Nephron (organoid): ENCODE measurements around the gene HNRNPLL.

Source experiments
- H3K27ac Mint-ChIP-seq, 3 experiments: 2 replicates each; pipeline ENCODE4 v1.8.0; 2020; ENCODE audit warnings: mixed read lengths in 3 of 3, mild to moderate bottlenecking in 2 of 3, moderate library complexity in 1 of 3
- H3K27me3 Mint-ChIP-seq: 2 replicates; pipeline ENCODE4 v1.8.0; 2021; ENCODE audit warnings: low read depth, mild to moderate bottlenecking, moderate library complexity, mixed read lengths
- H3K36me3 Mint-ChIP-seq: 2 replicates; pipeline ENCODE4 v1.8.0; 2020; ENCODE audit warnings: low read depth, mixed read lengths
- H3K4me1 Mint-ChIP-seq: 2 replicates; pipeline ENCODE4 v1.8.0; 2020; ENCODE audit warnings: mixed read lengths
- H3K4me3 Mint-ChIP-seq, 3 experiments: 2 replicates each; pipeline ENCODE4 v1.8.0; 2020; ENCODE audit warnings: mild to moderate bottlenecking in 3 of 3, mixed read lengths in 3 of 3, moderate library complexity in 2 of 3
- H3K9me3 Mint-ChIP-seq: 2 replicates; pipeline ENCODE4 v1.8.0; 2020; ENCODE audit warnings: mixed read lengths
- CTCF ChIP-seq, 3 experiments: fragments of 200-600 bp; sonication (generic); IDR thresholded peaks; one replicate each; pipeline ENCODE4 v1.5.0; 2021; ENCODE audit warnings: antibody characterized with exemption in 3 of 3; ENCODE audit not compliant: unreplicated experiment in 3 of 3

The HNRNPLL gene

GRCh38 chr2:38599706-38600105 lies 3.0 kb downstream of the HNRNPLL start:
- Mint-ChIP-seq H3K4me1 (peaks cover 52% of the 10 kb centered on the region), H3K9me3 (no peaks in the 10 kb centered on the region), H3K4me3 (peak overlapping the region; percentile 91 to 100 (median 92)), H3K27ac (peak overlapping the region; percentile 79 to 100 (median 99)), H3K36me3 (peaks cover 10% of the 10 kb centered on the region), H3K27me3 (no peaks in the 10 kb centered on the region)
- TF ChIP-seq CTCF (IDR thresholded peaks at IDR 0.05; ENCODE audit: unreplicated experiment in 3 of 3), result no peak

GRCh38 chr2:38598991-38599295 lies 3.8 kb downstream of the HNRNPLL start:
- Mint-ChIP-seq H3K36me3 (peaks cover 10% of the 10 kb centered on the region), H3K27ac (peak overlapping the region; percentile 79 to 100 (median 99)), H3K27me3 (no peaks in the 10 kb centered on the region), H3K9me3 (no peaks in the 10 kb centered on the region), H3K4me1 (peaks cover 50% of the 10 kb centered on the region), H3K4me3 (peak overlapping the region; percentile 91 to 100 (median 92))
- TF ChIP-seq CTCF (IDR thresholded peaks at IDR 0.05; ENCODE audit: unreplicated experiment in 3 of 3), result no peak

- Mint-ChIP-seq H3K27me3 (no peaks in the 10 kb centered on the region), H3K4me3 (peak overlapping the region; percentile 91 to 100 (median 92)), H3K4me1 (peaks cover 49% of the 10 kb centered on the region), H3K36me3 (peaks cover 11% of the 10 kb centered on the region), H3K27ac (peak overlapping the region; percentile 79 to 100 (median 99)), H3K9me3 (no peaks in the 10 kb centered on the region)
- TF ChIP-seq CTCF (IDR thresholded peaks at IDR 0.05; ENCODE audit: unreplicated experiment in 3 of 3), result no peak
These were observed 4.3 kb downstream of the HNRNPLL start for GRCh38 chr2:38598200-38598990.

- no peak for TF ChIP-seq CTCF (IDR thresholded peaks at IDR 0.05; ENCODE audit: unreplicated experiment in 3 of 3)
- H3K36me3 Mint-ChIP-seq, result peaks cover 17% of the 10 kb centered on the region
- H3K27ac Mint-ChIP-seq, result peak overlapping the region in 1 of 3 experiments; percentile 35
- H3K4me1 Mint-ChIP-seq, result peaks cover 60% of the 10 kb centered on the region
- peak overlapping the region in 1 of 3 experiments; percentile 12 for H3K4me3 Mint-ChIP-seq
- no peaks in the 10 kb centered on the region for H3K27me3 Mint-ChIP-seq
- no peaks in the 10 kb centered on the region for H3K9me3 Mint-ChIP-seq
These were observed 5.6 kb downstream of the HNRNPLL start for GRCh38 chr2:38597115-38597514.

- Mint-ChIP-seq H3K27me3 (no peaks in the 10 kb centered on the region), H3K9me3 (no peaks in the 10 kb centered on the region), H3K36me3 (peaks cover 20% of the 10 kb centered on the region), H3K4me1 (peaks cover 62% of the 10 kb centered on the region), H3K27ac (no peak overlapping the region), H3K4me3 (no peak overlapping the region)
- TF ChIP-seq CTCF (IDR thresholded peaks at IDR 0.05; ENCODE audit: unreplicated experiment in 3 of 3), result no peak
These were observed 6.5 kb downstream of the HNRNPLL start for GRCh38 chr2:38596229-38596628.

GRCh38 chr2:38592951-38593350 lies 9.8 kb downstream of the HNRNPLL start:
- peaks cover 57% of the 10 kb centered on the region for H3K4me1 Mint-ChIP-seq
- H3K9me3 Mint-ChIP-seq, result no peaks in the 10 kb centered on the region
- H3K36me3 Mint-ChIP-seq, result peaks cover 42% of the 10 kb centered on the region
- H3K27me3 Mint-ChIP-seq, result no peaks in the 10 kb centered on the region
- peak overlapping the region; percentile 8 to 54 (median 23) for H3K27ac Mint-ChIP-seq
- H3K4me3 Mint-ChIP-seq, result no peak overlapping the region
- no peak for TF ChIP-seq CTCF (IDR thresholded peaks at IDR 0.05; ENCODE audit: unreplicated experiment in 3 of 3)
